ENCODE results near the gene ASTN2.

DNA sequence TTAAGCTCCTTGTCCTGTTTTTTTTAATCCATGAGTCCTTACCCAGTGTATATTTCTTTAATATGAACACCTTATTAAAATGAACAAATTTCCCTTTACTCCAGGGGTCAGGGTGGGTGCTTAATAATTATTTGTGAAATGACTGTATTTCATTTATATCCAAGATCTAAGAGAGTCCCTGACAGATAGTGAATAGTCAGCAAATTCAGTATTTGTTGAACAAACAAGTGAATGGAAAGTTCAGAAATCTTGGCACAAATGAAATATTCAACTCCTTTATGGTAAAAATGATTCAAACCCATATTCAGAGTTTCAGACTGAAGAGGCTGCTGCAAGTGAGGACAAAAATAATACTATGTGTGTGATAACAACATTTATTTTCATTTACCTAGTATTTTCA, 59.9 kb downstream of the ASTN2 start:
- TF ChIP-seq, protein P1, sequence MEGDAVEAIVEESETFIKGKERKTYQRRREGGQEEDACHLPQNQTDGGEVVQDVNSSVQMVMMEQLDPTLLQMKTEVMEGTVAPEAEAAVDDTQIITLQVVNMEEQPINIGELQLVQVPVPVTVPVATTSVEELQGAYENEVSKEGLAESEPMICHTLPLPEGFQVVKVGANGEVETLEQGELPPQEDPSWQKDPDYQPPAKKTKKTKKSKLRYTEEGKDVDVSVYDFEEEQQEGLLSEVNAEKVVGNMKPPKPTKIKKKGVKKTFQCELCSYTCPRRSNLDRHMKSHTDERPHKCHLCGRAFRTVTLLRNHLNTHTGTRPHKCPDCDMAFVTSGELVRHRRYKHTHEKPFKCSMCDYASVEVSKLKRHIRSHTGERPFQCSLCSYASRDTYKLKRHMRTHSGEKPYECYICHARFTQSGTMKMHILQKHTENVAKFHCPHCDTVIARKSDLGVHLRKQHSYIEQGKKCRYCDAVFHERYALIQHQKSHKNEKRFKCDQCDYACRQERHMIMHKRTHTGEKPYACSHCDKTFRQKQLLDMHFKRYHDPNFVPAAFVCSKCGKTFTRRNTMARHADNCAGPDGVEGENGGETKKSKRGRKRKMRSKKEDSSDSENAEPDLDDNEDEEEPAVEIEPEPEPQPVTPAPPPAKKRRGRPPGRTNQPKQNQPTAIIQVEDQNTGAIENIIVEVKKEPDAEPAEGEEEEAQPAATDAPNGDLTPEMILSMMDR (IDR thresholded peaks at IDR 0.05), result no peak
- TF ChIP-seq POLR2AphosphoS5 (IDR thresholded peaks at IDR 0.05), result no peak
- TF ChIP-seq POLR2A (IDR thresholded peaks at IDR 0.05), result no peak

Measured in prostate gland (tissue), 2 donors.